ENCODE measurements around the gene PTGES.
A peak's percentile ranks its signal among the peaks of the same experiment; 100 is the strongest.

The PTGES gene

DNA sequence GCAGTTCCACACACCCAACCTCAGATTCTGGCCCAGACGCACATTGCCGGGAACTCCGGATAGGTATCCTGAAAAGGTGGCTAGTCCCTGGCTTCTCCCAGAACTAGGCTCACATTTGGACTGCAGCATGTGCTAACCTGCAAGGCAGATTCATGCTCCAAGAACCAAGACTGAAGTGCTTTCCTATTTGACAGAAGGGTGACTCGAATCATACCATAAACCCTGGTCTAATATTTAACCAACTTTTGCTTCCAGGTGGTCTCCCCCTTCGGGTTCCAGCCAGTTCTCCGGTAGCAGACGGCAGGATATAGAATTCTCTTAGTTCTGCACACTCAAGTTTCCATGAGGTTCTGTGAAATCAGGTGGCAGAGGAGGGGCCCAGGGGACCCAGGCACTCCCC lies 7.6 kb downstream of the PTGES start:
- DNase-seq (ENCODE audit: low read depth in 2 of 2): no peak

DNA sequence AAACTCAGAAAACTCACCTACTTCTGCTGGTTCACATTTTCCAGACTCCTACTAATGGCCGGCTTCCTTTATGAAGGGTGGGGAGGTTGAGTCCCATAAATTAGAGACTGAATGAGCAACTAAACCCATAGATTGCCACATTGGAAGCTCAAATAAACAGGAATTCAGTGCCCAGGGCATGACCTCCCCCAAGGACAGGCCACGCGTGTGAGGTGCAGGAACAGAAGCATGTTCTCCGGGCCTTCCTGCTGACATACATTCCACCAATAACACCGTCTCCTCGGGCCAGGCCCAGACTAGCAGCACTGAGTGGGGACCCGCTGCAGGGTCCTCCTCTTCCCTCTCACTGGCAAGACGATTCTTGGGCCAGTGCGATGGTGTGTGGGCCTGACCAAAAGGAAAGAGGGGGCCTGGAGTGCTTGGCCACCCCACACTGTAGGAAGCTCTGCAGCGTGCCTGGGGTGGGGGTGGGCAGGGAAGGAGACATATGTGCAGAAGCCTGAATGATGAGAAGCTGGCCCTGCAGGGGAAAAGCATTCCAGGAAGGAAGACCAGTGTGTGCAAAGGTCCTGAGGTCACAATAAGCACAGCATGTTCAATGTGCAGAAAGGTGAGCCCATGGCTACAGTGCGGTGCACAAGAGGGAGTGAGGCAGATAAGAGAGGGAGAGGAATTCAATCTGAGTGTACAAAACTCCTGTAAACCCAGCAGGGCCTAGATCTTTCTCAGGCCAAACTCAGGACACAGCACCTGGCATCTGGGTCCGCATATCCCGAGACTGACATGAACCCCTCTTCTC lies 12.0 kb downstream of the PTGES start:
- DNase-seq (ENCODE audit: low read depth in 2 of 2): no peak

DNA sequence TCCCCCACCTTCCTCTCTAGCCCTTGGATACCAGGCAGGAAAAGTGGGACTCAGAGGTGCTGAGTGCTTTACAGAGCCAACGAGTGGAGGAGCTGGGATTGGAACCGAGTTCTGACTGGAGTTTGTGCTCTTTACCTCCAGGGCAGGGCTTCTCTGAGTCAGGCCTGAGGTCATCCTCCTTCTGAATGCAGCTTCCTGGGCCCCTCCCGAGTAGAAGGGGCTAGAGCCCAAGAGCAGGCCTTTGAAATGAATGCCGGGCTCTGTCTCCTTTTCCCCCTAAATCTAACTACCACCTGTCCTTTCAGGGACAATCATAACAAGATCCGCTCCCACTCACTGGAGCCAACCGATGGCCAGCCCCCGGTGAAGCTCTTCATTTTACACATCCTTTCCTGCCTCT lies 12.7 kb downstream of the PTGES start:
- DNase-seq (ENCODE audit: low read depth in 2 of 2): no peak

DNA sequence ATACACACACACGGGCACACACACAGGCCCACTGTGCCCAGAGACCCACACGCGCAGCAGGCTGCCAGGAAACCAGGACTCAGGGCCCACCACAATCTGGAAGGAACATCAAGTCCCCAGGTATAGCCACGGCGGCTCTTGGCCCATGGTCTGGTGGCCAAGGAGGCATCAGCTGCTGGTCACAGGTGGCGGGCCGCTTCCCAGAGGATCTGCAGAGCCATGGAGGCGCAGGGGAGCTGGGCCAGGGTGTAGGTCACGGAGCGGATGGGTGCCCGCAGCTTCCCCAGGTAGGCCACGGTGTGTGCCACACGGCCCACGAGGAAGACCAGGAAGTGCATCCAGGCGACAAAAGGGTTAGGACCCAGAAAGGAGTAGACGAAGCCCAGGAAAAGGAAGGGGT lies 13.4 kb downstream of the PTGES start:
- no peak for DNase-seq (ENCODE audit: low read depth in 2 of 2)

DNA sequence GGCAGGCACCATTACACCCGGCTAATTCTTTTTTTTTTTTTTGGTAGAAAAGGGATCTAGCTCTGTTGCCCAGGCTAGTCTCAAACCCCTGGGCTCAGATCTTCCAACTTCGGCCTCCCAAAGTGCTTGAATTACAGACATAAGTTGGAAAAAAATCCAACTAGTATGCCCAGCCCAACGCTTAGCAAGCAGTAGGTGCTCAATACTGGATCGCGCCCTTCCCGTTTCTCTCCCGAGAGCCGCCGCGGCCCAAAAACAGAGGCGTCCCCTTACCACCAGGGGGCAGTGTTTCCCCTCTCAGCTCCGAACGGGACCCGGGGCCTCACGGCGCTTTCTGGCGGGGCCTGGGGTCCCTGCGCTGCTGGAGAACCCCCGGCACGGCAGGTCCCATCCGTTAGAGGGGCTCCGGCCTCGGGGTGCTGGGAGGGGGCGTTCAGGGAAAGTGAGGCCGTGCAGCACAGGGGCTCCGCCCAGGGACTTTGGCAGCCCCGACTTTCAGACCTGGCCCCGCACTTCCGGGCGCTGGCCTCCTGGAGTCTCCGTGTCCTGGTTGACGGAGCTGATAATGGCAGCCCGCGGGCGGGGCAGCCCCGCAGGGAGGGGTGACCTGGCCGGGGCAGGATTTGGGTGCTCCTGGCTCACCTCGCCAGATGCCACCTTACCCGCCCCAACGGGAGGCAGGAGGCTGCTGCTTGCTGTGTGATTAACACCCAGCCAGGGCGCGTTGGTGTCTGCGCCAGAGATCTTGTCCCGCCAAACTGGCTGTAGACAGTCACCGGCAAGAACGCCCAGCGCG lies 15.2 kb downstream of the PTGES start:
- peak; percentile 71 to 79 for DNase-seq (ENCODE audit: low read depth in 2 of 2)

GRCh38 chr9:129736334-129736733 lies 16.5 kb downstream of the PTGES start:
- no peak for DNase-seq (ENCODE audit: low read depth in 2 of 2)

DNA sequence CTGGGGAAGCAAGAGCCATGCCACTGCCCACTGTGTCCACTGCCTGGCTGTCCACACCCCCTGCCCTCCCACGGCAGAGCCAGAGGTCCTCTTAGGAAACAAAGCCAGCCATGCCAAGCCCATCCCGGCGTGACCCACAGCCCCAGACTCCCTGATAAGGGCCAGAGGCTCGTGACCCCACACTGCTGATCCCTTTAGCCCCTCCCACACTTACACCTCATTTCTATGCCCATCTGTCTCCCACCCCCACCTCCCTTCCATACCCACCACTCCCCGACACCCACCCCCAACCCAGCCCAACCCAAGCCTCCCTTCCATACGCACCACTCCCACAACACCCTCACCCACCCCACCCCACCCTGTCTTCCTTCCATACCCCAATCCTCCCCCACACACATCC lies 17.3 kb downstream of the PTGES start:
- no peak for DNase-seq (ENCODE audit: low read depth in 2 of 2)

DNA sequence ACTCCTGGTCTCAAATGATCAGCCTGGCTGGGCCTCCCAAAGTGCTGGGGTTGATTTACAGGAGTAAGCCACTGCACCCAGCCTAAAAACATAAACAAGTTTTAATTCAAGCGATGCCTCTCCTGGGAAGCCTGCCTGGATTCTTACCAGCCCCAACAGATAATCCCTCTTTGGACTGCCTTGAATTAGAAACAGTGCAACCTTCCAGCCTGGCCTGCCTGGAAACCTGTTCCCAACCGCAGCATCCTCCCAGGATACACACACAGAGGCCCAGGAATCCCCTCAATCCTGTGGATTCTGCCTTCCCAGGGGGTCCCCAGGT lies 19.2 kb downstream of the PTGES start:
- no peak for DNase-seq (ENCODE audit: low read depth in 2 of 2)

GRCh38 chr9:129732946-129733631 lies 19.8 kb downstream of the PTGES start:
- no peak for DNase-seq (ENCODE audit: low read depth in 2 of 2)

GRCh38 chr9:129732100-129732499 lies 20.7 kb downstream of the PTGES start:
- DNase-seq (ENCODE audit: low read depth in 2 of 2): no peak

GRCh38 chr9:129731477-129732085 lies 21.3 kb downstream of the PTGES start:
- DNase-seq (ENCODE audit: low read depth in 2 of 2): no peak

GRCh38 chr9:129728744-129729143 lies 24.1 kb downstream of the PTGES start:
- DNase-seq (ENCODE audit: low read depth in 2 of 2): no peak

DNA sequence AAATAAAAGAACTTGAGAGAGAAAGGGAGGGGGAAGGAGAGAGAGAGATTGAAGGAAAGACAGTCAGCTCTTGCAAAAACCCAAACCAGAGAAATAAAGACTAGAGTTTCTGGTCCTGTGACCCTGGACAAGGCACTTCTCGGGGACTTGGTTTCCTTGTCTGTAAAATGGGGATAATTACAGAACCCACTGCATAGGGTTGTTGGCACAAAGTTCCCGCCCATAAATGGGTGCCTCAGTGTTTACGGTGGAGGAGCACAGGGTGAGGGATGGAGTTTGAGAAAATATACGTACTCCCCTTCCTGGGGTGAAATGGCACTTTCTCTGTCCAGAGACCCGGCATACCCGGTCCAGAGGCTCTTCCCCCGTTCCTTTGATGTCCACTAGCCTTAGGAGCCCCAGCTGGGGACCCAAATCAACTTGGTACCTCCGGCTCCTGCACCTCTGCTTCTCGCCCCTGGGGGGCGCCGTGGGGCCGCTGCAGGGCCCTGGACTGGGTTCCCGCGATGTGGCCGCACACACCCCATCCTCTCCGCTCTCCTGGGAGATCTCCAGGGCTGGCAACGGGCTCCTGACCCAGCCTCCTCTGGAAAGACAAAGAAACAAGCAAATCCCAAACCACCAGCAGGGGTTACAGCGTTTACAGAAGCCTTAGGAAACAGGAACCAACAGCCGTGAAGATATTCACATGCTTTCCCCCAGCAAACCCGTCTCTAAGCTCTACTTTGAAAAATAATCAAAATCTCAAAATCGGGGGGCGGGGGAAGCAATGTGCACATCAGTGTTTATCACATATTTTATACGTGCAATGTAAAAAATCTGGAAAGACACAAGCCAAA lies 26.3 kb downstream of the PTGES start:
- DNase-seq (ENCODE audit: low read depth in 2 of 2): peak in 1 of 2 donors; percentile 34

GRCh38 chr9:129725795-129726251 lies 27.0 kb downstream of the PTGES start:
- no peak for DNase-seq (ENCODE audit: low read depth in 2 of 2)

GRCh38 chr9:129724456-129725190 lies 28.2 kb downstream of the PTGES start:
- no peak for DNase-seq (ENCODE audit: low read depth in 2 of 2)

- DNase-seq (ENCODE audit: low read depth in 2 of 2): no peak
Measured at GRCh38 chr9:129722913-129723312, 29.9 kb downstream of the PTGES start.

DNA sequence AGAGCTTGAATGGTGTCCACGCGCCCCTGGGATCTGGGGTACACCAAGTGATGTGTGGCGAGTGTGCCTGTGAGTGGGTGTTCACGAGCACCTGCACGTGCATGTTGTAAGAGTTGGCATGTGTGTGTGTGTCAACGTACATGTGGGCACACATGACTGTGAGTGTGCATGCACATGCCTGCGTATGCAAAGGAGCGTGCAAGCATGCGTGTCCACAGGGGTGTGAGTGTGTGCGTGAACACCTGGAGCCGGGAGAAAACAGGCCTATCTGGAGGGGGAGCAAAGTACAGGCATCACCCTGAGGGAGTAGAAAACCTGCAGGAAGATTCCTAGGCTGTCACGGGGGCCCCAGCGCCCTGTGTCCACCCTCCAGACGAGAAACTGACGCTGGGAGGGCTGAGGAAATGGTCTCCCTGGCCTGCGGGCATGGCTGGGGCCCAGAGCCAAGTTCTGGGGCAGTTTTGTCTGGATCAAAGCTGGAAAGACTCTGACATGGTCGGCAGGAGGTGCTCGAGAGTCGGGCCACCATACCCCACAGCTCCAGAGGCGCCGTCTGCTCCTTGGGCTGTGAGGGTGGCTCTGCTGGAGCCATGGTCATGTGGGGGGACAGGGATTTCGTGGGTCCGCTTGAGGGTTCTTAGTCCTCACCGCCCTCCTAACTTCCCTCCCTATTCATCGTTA lies 31.8 kb downstream of the PTGES start:
- no peak for DNase-seq (ENCODE audit: low read depth in 2 of 2)

DNA sequence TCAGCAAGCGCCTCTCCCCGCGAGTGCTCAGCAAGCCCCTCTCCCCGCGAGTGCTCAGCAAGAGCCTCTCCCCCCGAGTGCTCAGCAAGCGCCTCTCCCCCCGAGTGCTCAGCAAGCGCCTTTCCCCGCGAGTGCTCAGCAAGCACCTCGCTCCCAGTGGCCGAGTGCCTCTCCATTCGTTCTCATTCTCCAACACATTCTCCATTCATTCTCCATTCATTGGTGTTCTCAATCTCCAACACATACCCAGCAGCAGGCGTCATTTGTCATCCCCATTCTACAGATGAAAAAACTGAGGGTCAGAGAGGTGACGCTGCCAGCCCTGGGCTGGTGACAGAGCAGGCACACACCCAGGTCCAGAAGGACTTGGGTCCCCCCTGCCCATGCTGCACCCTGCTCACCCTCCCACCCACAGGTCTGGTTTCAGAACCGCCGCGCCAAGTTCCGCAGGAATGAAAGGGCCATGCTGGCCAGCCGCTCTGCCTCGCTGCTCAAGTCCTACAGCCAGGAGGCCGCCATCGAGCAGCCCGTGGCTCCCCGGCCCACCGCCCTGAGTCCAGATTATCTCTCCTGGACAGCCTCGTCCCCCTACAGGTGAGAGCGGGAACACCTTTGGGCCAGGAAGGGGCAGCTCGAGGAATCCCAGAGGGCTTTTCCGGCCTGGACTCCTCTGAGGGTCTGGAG lies 32.5 kb downstream of the PTGES start:
- DNase-seq (ENCODE audit: low read depth in 2 of 2): no peak

DNA sequence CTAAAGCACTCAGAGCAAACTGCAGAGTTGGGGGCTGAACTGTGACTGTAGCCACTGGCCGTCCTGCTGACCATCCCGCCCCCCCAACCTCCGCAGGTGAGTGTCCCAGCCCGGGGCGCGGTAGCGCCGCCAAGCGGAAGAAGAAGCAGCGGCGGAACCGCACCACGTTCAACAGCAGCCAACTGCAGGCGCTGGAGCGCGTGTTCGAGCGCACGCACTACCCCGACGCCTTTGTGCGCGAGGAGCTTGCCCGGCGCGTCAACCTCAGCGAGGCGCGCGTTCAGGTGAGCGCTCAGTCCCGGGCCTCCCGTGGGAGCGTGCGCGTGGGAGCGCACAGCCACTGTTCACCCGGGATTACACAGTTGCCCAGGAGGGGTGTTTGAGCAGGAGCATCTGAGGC lies 33.7 kb downstream of the PTGES start:
- no peak for DNase-seq (ENCODE audit: low read depth in 2 of 2)

Measured in stimulated activated CD8-positive, alpha-beta memory T cell treated with anti-CD3 and anti-CD28 coated beads, Interleukin-2, amount 100 ng/mL, for 1 hour (primary cell).